Body of pancreas (tissue), 4 donors: ENCODE measurements around the gene GLG1.

Experiments
- POLR2A ChIP-seq, 3 donors: fragments of 450-650 bp; IDR thresholded peaks; one replicate each; pipeline ENCODE4 v1.6.1; 2016; ENCODE audit warnings: antibody characterized with exemption in 3 of 3, mild to moderate bottlenecking in 2 of 3
- TF ChIP-seq, protein P1 (sequence below), 7 experiments: fragments of 450-650 bp in 4 of 7; fragments of 200-600 bp in 3 of 7; sonication (generic) in 3 of 7; IDR thresholded peaks; one replicate each; pipeline ENCODE4 v1.5.1; 2016 to 2019; ENCODE audit warnings: antibody characterized with exemption in 7 of 7

DNA sequence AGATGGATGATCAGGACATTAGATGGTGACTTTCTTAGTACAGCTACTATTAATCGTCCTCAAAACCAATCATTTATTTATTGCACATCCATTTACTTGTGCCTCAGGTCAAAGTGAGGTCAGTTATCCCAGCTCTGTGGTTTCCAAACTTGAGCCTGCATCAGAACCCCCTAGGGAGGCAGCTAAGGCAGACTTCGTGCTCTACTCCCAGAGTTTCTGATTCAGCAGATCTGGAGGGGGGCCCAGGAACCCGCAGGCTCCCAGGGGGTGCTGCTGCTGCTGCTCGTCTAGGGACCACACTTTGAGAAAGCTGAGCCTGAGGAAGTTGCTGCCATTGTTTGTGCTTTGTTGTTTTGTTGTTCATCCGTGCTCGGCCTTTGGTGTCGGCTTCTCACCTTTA, 141.6 kb downstream of the GLG1 start:
- TF ChIP-seq, protein P1, sequence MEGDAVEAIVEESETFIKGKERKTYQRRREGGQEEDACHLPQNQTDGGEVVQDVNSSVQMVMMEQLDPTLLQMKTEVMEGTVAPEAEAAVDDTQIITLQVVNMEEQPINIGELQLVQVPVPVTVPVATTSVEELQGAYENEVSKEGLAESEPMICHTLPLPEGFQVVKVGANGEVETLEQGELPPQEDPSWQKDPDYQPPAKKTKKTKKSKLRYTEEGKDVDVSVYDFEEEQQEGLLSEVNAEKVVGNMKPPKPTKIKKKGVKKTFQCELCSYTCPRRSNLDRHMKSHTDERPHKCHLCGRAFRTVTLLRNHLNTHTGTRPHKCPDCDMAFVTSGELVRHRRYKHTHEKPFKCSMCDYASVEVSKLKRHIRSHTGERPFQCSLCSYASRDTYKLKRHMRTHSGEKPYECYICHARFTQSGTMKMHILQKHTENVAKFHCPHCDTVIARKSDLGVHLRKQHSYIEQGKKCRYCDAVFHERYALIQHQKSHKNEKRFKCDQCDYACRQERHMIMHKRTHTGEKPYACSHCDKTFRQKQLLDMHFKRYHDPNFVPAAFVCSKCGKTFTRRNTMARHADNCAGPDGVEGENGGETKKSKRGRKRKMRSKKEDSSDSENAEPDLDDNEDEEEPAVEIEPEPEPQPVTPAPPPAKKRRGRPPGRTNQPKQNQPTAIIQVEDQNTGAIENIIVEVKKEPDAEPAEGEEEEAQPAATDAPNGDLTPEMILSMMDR (IDR thresholded peaks at IDR 0.05) = no peak
- no peak for TF ChIP-seq POLR2A (IDR thresholded peaks at IDR 0.05)
